ENCODE results near the gene ERVK3-1.
"Not testable (repeated sequence)": the region's sequence is repeated elsewhere in the genome, so short reads cannot be mapped to it uniquely, and the experiment has no call there.

Gene ERVK3-1

GRCh38 chr19:58305065-58305931 lies at the start of gene ERVK3-1:
Gene ERVK3-1 (plus strand): TSS chr19:58305377. CDS start chr19:58312169, 6,792 bp downstream.
- Histone ChIP-seq H3K36me3 (ENCODE audit: insufficient read depth, insufficient read length, low read length) (peaks cover 51% of the 10 kb centered on the region), H3K4me3 (ENCODE audit: insufficient read length, low read depth) (peak within 1 kb of the TSS; percentile 99), H3K9me3 (ENCODE audit: insufficient read depth, low read length) (no peaks in the 10 kb centered on the region), H3K9ac (ENCODE audit: insufficient read length, low read depth) (peak within 1 kb of the TSS; percentile 96), H3K27me3 (ENCODE audit: insufficient read depth, insufficient read length) (no peaks in the 10 kb centered on the region), H3K4me1 (ENCODE audit: insufficient read depth, insufficient read length) (no peaks in the 10 kb centered on the region)
- TF ChIP-seq SUZ12 (IDR thresholded peaks at IDR 0.05; ENCODE audit: extremely low read depth, insufficient read depth, insufficient read length) (no peak), ZNF274 (IDR thresholded peaks at IDR 0.05; ENCODE audit: low read depth, low read length) (no peak), YY1 (IDR thresholded peaks at IDR 0.05; ENCODE audit: insufficient read depth, insufficient read length) (peak; percentile 53)
- DNase-seq (ENCODE audit: low read depth, low spot score), result peak; percentile 89

- Histone ChIP-seq H3K36me3 (ENCODE audit: insufficient read depth, insufficient read length, low read length) (peaks cover 89% of the 10 kb centered on the region), H3K9me3 (ENCODE audit: insufficient read depth, low read length) (peaks cover 100% of the 10 kb centered on the region)
- H3K9ac ChIP-seq (ENCODE audit: insufficient read length, low read depth); H3K4me3 ChIP-seq (ENCODE audit: insufficient read length, low read depth); DNase-seq (ENCODE audit: low read depth, low spot score); H3K27me3 ChIP-seq (ENCODE audit: insufficient read depth, insufficient read length); H3K4me1 ChIP-seq (ENCODE audit: insufficient read depth, insufficient read length): not testable (repeated sequence)
Observed at GRCh38 chr19:58258259-58258658, 46.9 kb upstream of the ERVK3-1 start.

- no peak for DNase-seq (ENCODE audit: low read depth, low spot score)
- Histone ChIP-seq H3K4me1 (ENCODE audit: insufficient read depth, insufficient read length) (no peaks in the 10 kb centered on the region), H3K27me3 (ENCODE audit: insufficient read depth, insufficient read length) (no peaks in the 10 kb centered on the region), H3K4me3 (ENCODE audit: insufficient read length, low read depth) (no peak overlapping the region), H3K9ac (ENCODE audit: insufficient read length, low read depth) (no peak overlapping the region), H3K9me3 (ENCODE audit: insufficient read depth, low read length) (peaks cover 100% of the 10 kb centered on the region), H3K36me3 (ENCODE audit: insufficient read depth, insufficient read length, low read length) (peaks cover 78% of the 10 kb centered on the region)
- no peak for TF ChIP-seq SUZ12 (IDR thresholded peaks at IDR 0.05; ENCODE audit: extremely low read depth, insufficient read depth, insufficient read length)
- no peak for TF ChIP-seq YY1 (IDR thresholded peaks at IDR 0.05; ENCODE audit: insufficient read depth, insufficient read length)
- TF ChIP-seq ZNF274 (IDR thresholded peaks at IDR 0.05; ENCODE audit: low read depth, low read length), result no peak
Observed at GRCh38 chr19:58261600-58261967, 43.6 kb upstream of the ERVK3-1 start.

GRCh38 chr19:58261968-58262921 lies 42.9 kb upstream of the ERVK3-1 start:
- no peak for DNase-seq (ENCODE audit: low read depth, low spot score)
- H3K36me3 ChIP-seq (ENCODE audit: insufficient read depth, insufficient read length, low read length), result peaks cover 76% of the 10 kb centered on the region
- no peak overlapping the region for H3K4me3 ChIP-seq (ENCODE audit: insufficient read length, low read depth)
- H3K27me3 ChIP-seq (ENCODE audit: insufficient read depth, insufficient read length), result no peaks in the 10 kb centered on the region
- H3K9me3 ChIP-seq (ENCODE audit: insufficient read depth, low read length), result peaks cover 100% of the 10 kb centered on the region
- TF ChIP-seq SUZ12 (IDR thresholded peaks at IDR 0.05; ENCODE audit: extremely low read depth, insufficient read depth, insufficient read length) (no peak), ZNF274 (IDR thresholded peaks at IDR 0.05; ENCODE audit: low read depth, low read length) (peak; percentile 98), YY1 (IDR thresholded peaks at IDR 0.05; ENCODE audit: insufficient read depth, insufficient read length) (no peak)
- H3K9ac ChIP-seq (ENCODE audit: insufficient read length, low read depth), result no peak overlapping the region
- no peaks in the 10 kb centered on the region for H3K4me1 ChIP-seq (ENCODE audit: insufficient read depth, insufficient read length)

GRCh38 chr19:58262922-58263296 lies 42.3 kb upstream of the ERVK3-1 start:
- no peak overlapping the region for H3K9ac ChIP-seq (ENCODE audit: insufficient read length, low read depth)
- H3K36me3 ChIP-seq (ENCODE audit: insufficient read depth, insufficient read length, low read length), result peaks cover 70% of the 10 kb centered on the region
- no peaks in the 10 kb centered on the region for H3K27me3 ChIP-seq (ENCODE audit: insufficient read depth, insufficient read length)
- DNase-seq (ENCODE audit: low read depth, low spot score), result no peak
- H3K9me3 ChIP-seq (ENCODE audit: insufficient read depth, low read length), result peaks cover 95% of the 10 kb centered on the region
- H3K4me1 ChIP-seq (ENCODE audit: insufficient read depth, insufficient read length), result no peaks in the 10 kb centered on the region
- TF ChIP-seq YY1 (IDR thresholded peaks at IDR 0.05; ENCODE audit: insufficient read depth, insufficient read length) (no peak), SUZ12 (IDR thresholded peaks at IDR 0.05; ENCODE audit: extremely low read depth, insufficient read depth, insufficient read length) (no peak), ZNF274 (IDR thresholded peaks at IDR 0.05; ENCODE audit: low read depth, low read length) (no peak)
- no peak overlapping the region for H3K4me3 ChIP-seq (ENCODE audit: insufficient read length, low read depth)

GRCh38 chr19:58265100-58265499 lies 40.1 kb upstream of the ERVK3-1 start:
- Histone ChIP-seq H3K36me3 (ENCODE audit: insufficient read depth, insufficient read length, low read length) (peaks cover 51% of the 10 kb centered on the region), H3K9ac (ENCODE audit: insufficient read length, low read depth) (no peak overlapping the region), H3K27me3 (ENCODE audit: insufficient read depth, insufficient read length) (no peaks in the 10 kb centered on the region), H3K4me3 (ENCODE audit: insufficient read length, low read depth) (no peak overlapping the region), H3K9me3 (ENCODE audit: insufficient read depth, low read length) (peaks cover 81% of the 10 kb centered on the region), H3K4me1 (ENCODE audit: insufficient read depth, insufficient read length) (no peaks in the 10 kb centered on the region)
- TF ChIP-seq SUZ12 (IDR thresholded peaks at IDR 0.05; ENCODE audit: extremely low read depth, insufficient read depth, insufficient read length) (no peak), ZNF274 (IDR thresholded peaks at IDR 0.05; ENCODE audit: low read depth, low read length) (no peak), YY1 (IDR thresholded peaks at IDR 0.05; ENCODE audit: insufficient read depth, insufficient read length) (no peak)
- DNase-seq (ENCODE audit: low read depth, low spot score), result no peak

GRCh38 chr19:58268344-58268743 lies 36.8 kb upstream of the ERVK3-1 start:
- Histone ChIP-seq H3K4me3 (ENCODE audit: insufficient read length, low read depth) (no peak overlapping the region), H3K4me1 (ENCODE audit: insufficient read depth, insufficient read length) (no peaks in the 10 kb centered on the region), H3K36me3 (ENCODE audit: insufficient read depth, insufficient read length, low read length) (peaks cover 28% of the 10 kb centered on the region), H3K9me3 (ENCODE audit: insufficient read depth, low read length) (peaks cover 49% of the 10 kb centered on the region), H3K9ac (ENCODE audit: insufficient read length, low read depth) (no peak overlapping the region), H3K27me3 (ENCODE audit: insufficient read depth, insufficient read length) (no peaks in the 10 kb centered on the region)
- DNase-seq (ENCODE audit: low read depth, low spot score), result no peak
- no peak for TF ChIP-seq YY1 (IDR thresholded peaks at IDR 0.05; ENCODE audit: insufficient read depth, insufficient read length)

Measured in NT2/D1 (cell line).